Gastroesophageal sphincter (tissue), 4 donors: Measurements from ENCODE around the gene RIPPLY2. TPM values are rescaled to one million over a fixed set of nuclear protein-coding genes. Genes with fewer than 3 reads are reported as not detected.

Experiments
- ATAC-seq: fragments of 150-250 bp; one replicate; pipeline ENCODE4 v1.9.1; 2016; ENCODE audit warnings: mild to moderate bottlenecking, moderate library complexity
- H3K27ac ChIP-seq, 4 donors: fragments of 200-600 bp; sonication (generic) in 3 of 4; 1 replicate in 3 of 4; 2 replicates in 1 of 4; pipeline ENCODE4 v1.5.1; 2016 to 2019
- H3K27me3 ChIP-seq: fragments of 200-600 bp; sonication (generic); one replicate; pipeline ENCODE4 v1.5.1; 2019
- H3K36me3 ChIP-seq, 2 donors: fragments of 200-600 bp; sonication (generic); one replicate each; pipeline ENCODE4 v1.5.1; 2019; ENCODE audit warnings: control low read depth in 1 of 2
- H3K4me1 ChIP-seq, 3 donors: fragments of 200-600 bp; sonication (generic); 1 replicate in 2 of 3; 2 replicates in 1 of 3; pipeline ENCODE4 v1.5.1; 2016 to 2019; ENCODE audit warnings: control low read depth in 2 of 3
- H3K4me3 ChIP-seq, 2 donors: fragments of 200-600 bp; sonication (generic); one replicate each; pipeline ENCODE4 v1.5.1; 2019; ENCODE audit warnings: mild to moderate bottlenecking in 1 of 2, moderate library complexity in 1 of 2
- H3K9me3 ChIP-seq, 3 donors: fragments of 200-600 bp; sonication (generic); one replicate each; pipeline ENCODE4 v1.5.1; 2017 to 2019; ENCODE audit warnings: control low read depth in 2 of 3
- EP300 ChIP-seq: sonication (generic); formaldehyde crosslinking; IDR thresholded peaks from one replicate; pipeline ENCODE4 v1.6.1; 2017; ENCODE audit warnings: antibody characterized with exemption, mild to moderate bottlenecking
- POLR2A ChIP-seq, 2 donors: fragments of 450-650 bp; IDR thresholded peaks; one replicate each; pipeline ENCODE4 v1.6.1; 2017; ENCODE audit warnings: antibody characterized with exemption in 2 of 2, mild to moderate bottlenecking in 2 of 2, moderate library complexity in 1 of 2
- POLR2AphosphoS5 ChIP-seq: sonication (generic); formaldehyde crosslinking; IDR thresholded peaks from one replicate; pipeline ENCODE4 v1.6.1; 2017; ENCODE audit warnings: antibody characterized with exemption
- WGBS, 2 donors: methylation state at CpG; one replicate each; pipeline ENCODE4 v1.1.5; 2018; ENCODE audit warnings: low coverage in 1 of 2; 5-methylcytosine and 5-hydroxymethylcytosine counted together
- total RNA-seq, 4 donors: library from RNA; depleted of rRNA; stranded (reverse); fragments of >200 nt; gene quantifications; one replicate each; pipeline ENCODE4 v1.1.0, GENCODE V29; 2016
- TF ChIP-seq, protein P1 (sequence below), 4 experiments: fragments of 200-600 bp in 2 of 4; fragments of 450-650 bp in 2 of 4; sonication (generic) in 1 of 4; IDR thresholded peaks; one replicate each; pipeline ENCODE4 v1.5.1; 2017 to 2019; ENCODE audit warnings: antibody characterized with exemption in 4 of 4, mild to moderate bottlenecking in 2 of 4, moderate library complexity in 2 of 4

The RIPPLY2 gene
- total RNA-seq, 4 donors from 2014 or later, result 2.3 TPM; not detected in 3

DNA sequence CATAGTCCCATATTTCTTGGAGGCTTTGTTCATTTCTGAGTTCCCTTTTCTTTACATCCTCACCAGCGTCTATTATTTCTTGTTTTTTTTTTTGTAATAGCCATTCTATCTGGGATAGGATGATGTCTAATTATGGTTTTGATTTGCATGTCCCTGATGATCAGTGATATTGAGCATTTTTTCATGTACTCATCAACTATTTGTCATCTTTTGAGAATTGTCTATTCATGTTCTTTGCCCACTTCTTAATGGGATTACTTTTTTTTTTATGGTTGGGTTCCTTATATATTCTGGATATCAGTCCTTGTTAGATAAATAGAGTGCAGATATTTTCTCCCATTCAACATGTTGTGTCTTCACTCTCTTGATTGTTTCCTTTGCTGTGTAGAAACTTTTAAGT lies 48.5 kb downstream of the RIPPLY2 start:
- ATAC-seq, result no peak
- Histone ChIP-seq H3K36me3 (no peaks in the 10 kb centered on the region), H3K27ac (no peak overlapping the region), H3K4me1 (no peaks in the 10 kb centered on the region), H3K9me3 (peaks cover 0 to 7% (median 0%) of the 10 kb centered on the region in 3 donors), H3K4me3 (no peak overlapping the region), H3K27me3 (no peaks in the 10 kb centered on the region)
- WGBS, 2 donors, result 86 to 100% methylated on average over 1 of the region's 1 CpG
- TF ChIP-seq POLR2AphosphoS5 (no peak), POLR2A (IDR thresholded peaks at IDR 0.05) (no peak), EP300 (no peak)
- TF ChIP-seq, protein P1, sequence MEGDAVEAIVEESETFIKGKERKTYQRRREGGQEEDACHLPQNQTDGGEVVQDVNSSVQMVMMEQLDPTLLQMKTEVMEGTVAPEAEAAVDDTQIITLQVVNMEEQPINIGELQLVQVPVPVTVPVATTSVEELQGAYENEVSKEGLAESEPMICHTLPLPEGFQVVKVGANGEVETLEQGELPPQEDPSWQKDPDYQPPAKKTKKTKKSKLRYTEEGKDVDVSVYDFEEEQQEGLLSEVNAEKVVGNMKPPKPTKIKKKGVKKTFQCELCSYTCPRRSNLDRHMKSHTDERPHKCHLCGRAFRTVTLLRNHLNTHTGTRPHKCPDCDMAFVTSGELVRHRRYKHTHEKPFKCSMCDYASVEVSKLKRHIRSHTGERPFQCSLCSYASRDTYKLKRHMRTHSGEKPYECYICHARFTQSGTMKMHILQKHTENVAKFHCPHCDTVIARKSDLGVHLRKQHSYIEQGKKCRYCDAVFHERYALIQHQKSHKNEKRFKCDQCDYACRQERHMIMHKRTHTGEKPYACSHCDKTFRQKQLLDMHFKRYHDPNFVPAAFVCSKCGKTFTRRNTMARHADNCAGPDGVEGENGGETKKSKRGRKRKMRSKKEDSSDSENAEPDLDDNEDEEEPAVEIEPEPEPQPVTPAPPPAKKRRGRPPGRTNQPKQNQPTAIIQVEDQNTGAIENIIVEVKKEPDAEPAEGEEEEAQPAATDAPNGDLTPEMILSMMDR (IDR thresholded peaks at IDR 0.05), result no peak

DNA sequence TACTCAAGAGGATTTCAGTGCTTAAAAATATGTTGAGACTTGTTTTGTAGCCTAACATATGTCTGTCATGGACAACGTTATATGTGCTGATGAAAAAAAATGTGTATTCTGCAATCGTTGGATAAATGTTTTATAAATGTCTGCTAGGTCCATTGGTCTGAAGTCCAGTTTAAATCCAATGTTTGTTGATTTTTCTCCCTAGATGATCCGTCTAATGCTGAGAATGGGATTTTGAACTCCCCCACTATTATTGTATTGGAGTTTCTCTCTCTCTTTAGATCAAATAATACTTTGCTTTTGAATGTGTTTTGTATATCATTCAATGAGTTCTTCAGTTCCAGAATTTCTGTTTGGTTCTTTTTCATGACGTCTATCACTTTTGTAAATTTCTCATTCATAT lies 51.2 kb downstream of the RIPPLY2 start:
- Histone ChIP-seq H3K36me3 (no peaks in the 10 kb centered on the region), H3K27ac (no peak overlapping the region), H3K4me1 (no peaks in the 10 kb centered on the region), H3K9me3 (peaks cover 0 to 7% (median 0%) of the 10 kb centered on the region in 3 donors), H3K4me3 (no peak overlapping the region), H3K27me3 (no peaks in the 10 kb centered on the region)
- WGBS, 2 donors, result 72 to 88% methylated on average over 4 of the region's 4 CpGs
- no peak for ATAC-seq
- TF ChIP-seq EP300, result no peak

DNA sequence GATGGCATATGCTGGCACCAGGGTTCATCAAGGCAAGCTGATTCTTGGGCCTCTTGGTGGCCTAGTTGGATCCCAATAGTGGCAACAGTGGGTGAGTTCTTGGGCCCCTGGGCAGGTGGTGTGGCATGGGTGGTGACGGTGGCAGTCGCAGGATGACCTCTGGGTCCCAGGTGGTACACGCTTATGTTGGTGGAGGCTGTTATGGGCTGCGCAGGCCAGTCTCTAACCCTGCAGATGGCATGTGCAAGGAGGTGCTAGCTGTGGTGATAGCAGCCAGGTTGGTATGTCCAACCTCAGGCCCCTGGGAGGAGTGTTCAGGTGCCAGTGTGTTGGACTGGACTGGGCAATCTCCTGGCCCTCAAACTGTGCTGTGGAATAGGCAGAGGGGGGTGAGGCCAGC lies 52.5 kb downstream of the RIPPLY2 start:
- H3K9me3 ChIP-seq, result peaks cover 0 to 7% (median 0%) of the 10 kb centered on the region in 3 donors
- no peak for ATAC-seq
- H3K36me3 ChIP-seq, result no peaks in the 10 kb centered on the region
- H3K27me3 ChIP-seq, result no peaks in the 10 kb centered on the region
- TF ChIP-seq EP300 (no peak), POLR2A (IDR thresholded peaks at IDR 0.05) (no peak), POLR2AphosphoS5 (no peak)
- TF ChIP-seq, protein P1 (IDR thresholded peaks at IDR 0.05), result no peak
- WGBS, 2 donors, result no CpG with 5 or more reads among the region's 4 CpGs
- no peaks in the 10 kb centered on the region for H3K4me1 ChIP-seq
- no peak overlapping the region for H3K27ac ChIP-seq
- no peak overlapping the region for H3K4me3 ChIP-seq

Other genes starting within 250 kb of the RIPPLY2 start
- gene SNAP91, start 144.3 kb upstream of the RIPPLY2 start, total RNA-seq, result 1 to 10 TPM; 3.0 to 9.4 (median 6.4) TPM
- gene CYB5R4, start 6.3 kb downstream of the RIPPLY2 start, total RNA-seq, result 10 to 100 TPM; 16.0 to 32.4 (median 20.8) TPM
- gene MRAP2, start 180.4 kb downstream of the RIPPLY2 start, total RNA-seq, result 1 to 10 TPM in 2 of 4 donors, under 1 TPM in 1, not detected in 1; 0.27 to 1.7 (median 1.2) TPM